Myometrial cell (primary cell): ENCODE results near the gene UNC13D. TPM values are rescaled to one million over a fixed set of nuclear protein-coding genes. Genes with fewer than 3 reads are reported as not detected.

Experiments
- total RNA-seq: library from RNA; depleted of rRNA; stranded (reverse); fragments of >200 nt; gene quantifications from 2 replicates; pipeline ENCODE4 v1.2.3, GENCODE V29; 2015

Gene UNC13D
- 0.89 and 3.5 TPM in 2 replicates for total RNA-seq

GRCh38 chr17:75843577-75844529 lies at the start of gene UNC13D:
Gene UNC13D, minus strand, starts transcription at chr17:75844404. Its CDS starts 67 bp downstream, at chr17:75844337.

DNA sequence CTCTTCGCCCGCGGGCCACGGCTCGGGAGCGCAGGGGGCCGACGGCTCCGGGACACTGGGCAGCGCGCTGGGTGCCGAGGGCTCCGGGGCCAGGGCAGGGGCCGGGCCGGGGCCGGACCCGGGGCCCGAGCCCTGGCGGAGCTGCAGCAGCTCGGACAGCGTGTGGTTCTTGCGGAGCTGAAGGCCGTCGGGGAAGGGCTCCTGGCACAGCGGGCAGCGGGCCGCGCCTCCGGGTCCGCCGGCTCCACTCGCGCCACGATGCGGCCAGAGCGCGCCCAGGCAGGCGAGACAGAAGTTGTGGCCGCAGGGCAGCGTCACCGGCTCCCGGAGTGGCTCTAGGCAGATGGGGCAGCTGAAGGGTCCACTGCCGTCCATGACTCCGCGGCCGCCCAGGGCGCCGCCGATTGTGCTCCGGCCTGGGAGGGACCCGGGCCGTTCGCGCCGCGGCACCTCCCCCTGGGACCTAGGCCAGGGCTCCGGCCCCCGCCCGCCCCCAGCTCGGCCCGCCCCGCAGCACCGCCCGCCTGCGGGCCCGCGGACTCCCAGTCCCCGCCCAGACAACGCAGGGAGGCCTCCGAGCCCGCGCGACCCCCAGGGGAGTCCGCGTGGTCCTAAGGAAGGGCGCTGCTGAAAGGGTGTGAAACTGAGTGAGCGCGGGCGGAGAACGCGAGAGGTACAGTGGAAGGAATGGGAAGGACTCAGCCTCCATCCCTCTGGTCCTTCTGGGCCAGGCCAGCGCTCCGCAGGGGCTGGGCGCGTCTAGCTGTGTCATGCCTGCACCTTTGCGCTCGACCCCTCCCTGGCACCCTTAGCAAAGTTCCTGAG lies 34.2 kb upstream of the UNC13D start, which contains the start of gene TRIM47:
TRIM47 (minus strand) TSS at position 408 of the 825 bp plus-strand sequence; CDS start at position 375, 33 bp downstream.

GRCh38 chr17:75855310-75856061 lies 11.3 kb upstream of the UNC13D start, which contains the start of gene WBP2:
Gene WBP2, minus strand, starts transcription at chr17:75855335. Its CDS starts 38 bp downstream, at chr17:75855297.

GRCh38 chr17:75784473-75785015 lies 59.7 kb downstream of the UNC13D start, which contains the start of gene UNK:
Gene UNK, plus strand, starts transcription at chr17:75784806. Its CDS starts 75 bp downstream, at chr17:75784881.

Other genes starting within 250 kb of the UNC13D start
- gene SMIM5, start 211.0 kb downstream of the UNC13D start, total RNA-seq, result 0.18 TPM in 1 of 2 replicates, not detected in the other
- 18.3 and 21.6 TPM in 2 replicates for gene RECQL5, start 177.2 kb downstream of the UNC13D start, total RNA-seq
- gene SAP30BP, start 177.1 kb downstream of the UNC13D start, total RNA-seq, result 80.1 and 106 TPM in 2 replicates
- not detected in 2 replicates for gene ITGB4, start 122.9 kb downstream of the UNC13D start, total RNA-seq
- 62.2 and 70.3 TPM in 2 replicates for gene GALK1, start 79.2 kb downstream of the UNC13D start, total RNA-seq
- gene UNK, start 59.6 kb downstream of the UNC13D start, total RNA-seq, result 13.6 and 32.3 TPM in 2 replicates
- 84.4 and 94.8 TPM in 2 replicates for gene WBP2, start 10.9 kb upstream of the UNC13D start, total RNA-seq
- 11.3 and 15.3 TPM in 2 replicates for gene TRIM47, start 34.2 kb upstream of the UNC13D start, total RNA-seq
- gene TRIM65, start 52.5 kb upstream of the UNC13D start, total RNA-seq, result 14.4 and 21.3 TPM in 2 replicates
- gene MRPL38, start 60.5 kb upstream of the UNC13D start, total RNA-seq, result 24.1 and 27.1 TPM in 2 replicates
- gene FBF1, start 96.6 kb upstream of the UNC13D start, total RNA-seq, result 9.5 and 15.1 TPM in 2 replicates
- gene ACOX1, start 134.8 kb upstream of the UNC13D start, total RNA-seq, result 35.6 and 41.8 TPM in 2 replicates
- 15.8 and 16.1 TPM in 2 replicates for gene TEN1, start 134.8 kb upstream of the UNC13D start, total RNA-seq
- gene CDK3, start 156.5 kb upstream of the UNC13D start, total RNA-seq, result 1.2 and 3.5 TPM in 2 replicates
- gene EVPL, start 182.9 kb upstream of the UNC13D start, total RNA-seq, result 0.53 and 0.58 TPM in 2 replicates
- 29.4 and 37.7 TPM in 2 replicates for gene SRP68, start 228.1 kb upstream of the UNC13D start, total RNA-seq
- gene GALR2, start 230.4 kb upstream of the UNC13D start, total RNA-seq, result 0.29 and 0.53 TPM in 2 replicates
- not detected in 2 replicates for gene ZACN, start 234.8 kb upstream of the UNC13D start, total RNA-seq